Measurements from ENCODE around the gene TMEM81. TPM values are rescaled to one million over a fixed set of nuclear protein-coding genes. Genes with fewer than 3 reads are reported as not detected.

The TMEM81 gene
- polyA plus RNA-seq, 1 experiment, result 1.5 TPM

- CTCF ChIA-PET, result interaction anchor here (0.6 to 5.7 kb wide), 6 partner anchors 9 to 1125 kb away, joined by 3 to 52 read pairs (median 5); no protein-coding TSS in a partner anchor
- POLR2A ChIA-PET, result no interaction called here
- no peaks in the 10 kb centered on the region for H3K36me3 ChIP-seq (ENCODE audit: control insufficient read depth, insufficient read depth, low read length)
- TF ChIP-seq, protein P1, sequence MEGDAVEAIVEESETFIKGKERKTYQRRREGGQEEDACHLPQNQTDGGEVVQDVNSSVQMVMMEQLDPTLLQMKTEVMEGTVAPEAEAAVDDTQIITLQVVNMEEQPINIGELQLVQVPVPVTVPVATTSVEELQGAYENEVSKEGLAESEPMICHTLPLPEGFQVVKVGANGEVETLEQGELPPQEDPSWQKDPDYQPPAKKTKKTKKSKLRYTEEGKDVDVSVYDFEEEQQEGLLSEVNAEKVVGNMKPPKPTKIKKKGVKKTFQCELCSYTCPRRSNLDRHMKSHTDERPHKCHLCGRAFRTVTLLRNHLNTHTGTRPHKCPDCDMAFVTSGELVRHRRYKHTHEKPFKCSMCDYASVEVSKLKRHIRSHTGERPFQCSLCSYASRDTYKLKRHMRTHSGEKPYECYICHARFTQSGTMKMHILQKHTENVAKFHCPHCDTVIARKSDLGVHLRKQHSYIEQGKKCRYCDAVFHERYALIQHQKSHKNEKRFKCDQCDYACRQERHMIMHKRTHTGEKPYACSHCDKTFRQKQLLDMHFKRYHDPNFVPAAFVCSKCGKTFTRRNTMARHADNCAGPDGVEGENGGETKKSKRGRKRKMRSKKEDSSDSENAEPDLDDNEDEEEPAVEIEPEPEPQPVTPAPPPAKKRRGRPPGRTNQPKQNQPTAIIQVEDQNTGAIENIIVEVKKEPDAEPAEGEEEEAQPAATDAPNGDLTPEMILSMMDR (IDR thresholded peaks at IDR 0.05; ENCODE audit: insufficient read depth, low read depth, low read length), result no peak
- DNase-seq (ENCODE audit: low read depth), result no peak
- no peak overlapping the region for H3K4me3 ChIP-seq (ENCODE audit: low read depth, low read length)
- H3K27me3 ChIP-seq (ENCODE audit: control insufficient read depth, insufficient read depth, low read length), result peaks cover 20% of the 10 kb centered on the region
Observed at GRCh38 chr1:205053296-205053695, 31.0 kb downstream of the TMEM81 start.

DNA sequence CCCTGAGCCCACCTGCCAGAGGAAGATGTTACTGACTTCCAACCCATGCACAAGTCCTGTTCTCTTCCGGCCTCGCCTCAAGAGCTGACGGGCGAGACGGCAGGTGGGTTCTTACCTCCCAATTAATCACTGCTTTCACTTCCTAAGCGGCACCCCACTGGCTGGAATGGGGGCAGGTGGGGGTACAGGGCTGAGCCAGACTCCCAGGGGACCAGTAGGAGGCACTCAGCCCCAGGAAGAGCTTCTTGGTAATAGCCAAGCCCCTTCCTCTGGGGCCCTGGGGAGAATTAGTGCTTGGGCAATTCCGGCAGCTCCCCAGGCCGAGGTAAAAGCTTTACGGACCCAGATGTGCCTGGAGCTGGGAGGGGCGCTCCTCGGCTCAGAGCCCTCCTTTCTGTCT is 31.6 kb downstream of the TMEM81 start:
- ChIA-PET CTCF (interaction anchor here (0.6 to 5.7 kb wide), 6 partner anchors 10 to 204 kb away, joined by 3 to 52 read pairs (median 5); no protein-coding TSS in a partner anchor), POLR2A (no interaction called here)
- H3K36me3 ChIP-seq (ENCODE audit: control insufficient read depth, insufficient read depth, low read length), result no peaks in the 10 kb centered on the region
- DNase-seq (ENCODE audit: low read depth), result no peak
- H3K27me3 ChIP-seq (ENCODE audit: control insufficient read depth, insufficient read depth, low read length), result peaks cover 23% of the 10 kb centered on the region
- TF ChIP-seq, protein P1 (IDR thresholded peaks at IDR 0.05; ENCODE audit: insufficient read depth, low read depth, low read length), result no peak
- H3K4me3 ChIP-seq (ENCODE audit: low read depth, low read length), result no peak overlapping the region

GRCh38 chr1:205049479-205049878 is 34.8 kb downstream of the TMEM81 start:
- Histone ChIP-seq H3K4me3 (ENCODE audit: low read depth, low read length) (no peak overlapping the region), H3K36me3 (ENCODE audit: control insufficient read depth, insufficient read depth, low read length) (no peaks in the 10 kb centered on the region), H3K27me3 (ENCODE audit: control insufficient read depth, insufficient read depth, low read length) (peaks cover 38% of the 10 kb centered on the region)
- DNase-seq (ENCODE audit: low read depth), result no peak
- POLR2A ChIA-PET, result no interaction called here
- TF ChIP-seq, protein P1 (IDR thresholded peaks at IDR 0.05; ENCODE audit: insufficient read depth, low read depth, low read length), result no peak
- CTCF ChIA-PET, result interaction anchor here (1.9 to 5.7 kb wide), 2 partner anchors 12 to 13 kb away, joined by 12 to 52 read pairs; no protein-coding TSS in a partner anchor

GRCh38 chr1:205048382-205048781 is 35.9 kb downstream of the TMEM81 start:
- Histone ChIP-seq H3K36me3 (ENCODE audit: control insufficient read depth, insufficient read depth, low read length) (no peaks in the 10 kb centered on the region), H3K4me3 (ENCODE audit: low read depth, low read length) (no peak overlapping the region), H3K27me3 (ENCODE audit: control insufficient read depth, insufficient read depth, low read length) (peaks cover 41% of the 10 kb centered on the region)
- CTCF ChIA-PET, result interaction anchor here (0.7 to 1.9 kb wide), 5 partner anchors 14 to 243 kb away, joined by 3 to 12 read pairs (median 3); no protein-coding TSS in a partner anchor
- TF ChIP-seq, protein P1 (IDR thresholded peaks at IDR 0.05; ENCODE audit: insufficient read depth, low read depth, low read length), result no peak
- POLR2A ChIA-PET, result no interaction called here
- DNase-seq (ENCODE audit: low read depth), result no peak

DNA sequence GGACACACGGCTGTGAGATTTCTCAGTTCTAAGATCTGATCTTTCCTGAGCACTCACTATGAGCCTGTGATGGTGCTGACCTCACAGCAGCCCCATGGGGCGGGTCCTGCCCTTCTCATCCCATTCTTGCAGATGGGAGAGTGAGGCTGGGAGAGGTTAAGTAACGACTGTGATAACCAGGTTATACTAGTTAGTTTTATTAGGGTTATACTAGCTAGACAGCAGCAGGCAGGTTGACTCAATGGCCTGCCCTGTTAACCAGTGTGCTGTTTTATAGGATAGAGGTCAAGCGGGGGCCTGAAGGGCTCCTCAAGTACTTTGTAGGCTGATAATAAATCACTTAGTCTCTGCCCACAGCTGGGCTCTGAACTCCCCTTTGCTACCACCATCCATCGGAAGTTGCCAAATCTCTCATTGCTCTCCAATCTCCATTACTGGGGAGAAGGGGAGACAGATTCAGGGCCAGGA is 36.5 kb downstream of the TMEM81 start:
- Histone ChIP-seq H3K4me3 (ENCODE audit: low read depth, low read length) (no peak overlapping the region), H3K27me3 (ENCODE audit: control insufficient read depth, insufficient read depth, low read length) (peaks cover 41% of the 10 kb centered on the region), H3K36me3 (ENCODE audit: control insufficient read depth, insufficient read depth, low read length) (no peaks in the 10 kb centered on the region)
- CTCF ChIA-PET, result interaction anchor here (0.7 to 1.9 kb wide), 4 partner anchors 14 to 214 kb away, joined by 3 to 12 read pairs (median 4); no protein-coding TSS in a partner anchor
- TF ChIP-seq, protein P1 (IDR thresholded peaks at IDR 0.05; ENCODE audit: insufficient read depth, low read depth, low read length), result no peak
- POLR2A ChIA-PET, result no interaction called here
- no peak for DNase-seq (ENCODE audit: low read depth)

Data from BJ (cell line).